ENCODE data around the gene ACAP1. TPM values are rescaled to one million over a fixed set of nuclear protein-coding genes. Genes with fewer than 3 reads are reported as not detected.
A peak's percentile ranks its signal among the peaks of the same experiment; 100 is the strongest.

ACAP1 gene
- total RNA-seq, 1 donor from 2014 or later, result 10.9 TPM

GRCh38 chr17:7380855-7381683 is 44.7 kb downstream of the ACAP1 start, which contains the start of gene TNK1:
Gene TNK1 (plus strand): TSS chr17:7381089. CDS start chr17:7382927, 1,838 bp downstream.
- peaks cover 41% of the 10 kb centered on the region for H3K27me3 Mint-ChIP-seq (ENCODE audit: low read depth)
- peak within 1 kb of the TSS; percentile 82 for H3K27ac Mint-ChIP-seq
- peaks cover 4% of the 10 kb centered on the region for H3K36me3 Mint-ChIP-seq
- no peak for TF ChIP-seq CTCF (IDR thresholded peaks at IDR 0.05; ENCODE audit: unreplicated experiment)
- H3K9me3 Mint-ChIP-seq, result peaks cover 6% of the 10 kb centered on the region
- peak within 1 kb of the TSS; percentile 79 for H3K4me3 Mint-ChIP-seq
- peaks cover 15% of the 10 kb centered on the region for H3K4me1 Mint-ChIP-seq
- DNase-seq (ENCODE audit: low spot score in 2 of 2, unreplicated experiment in 2 of 2), result no peak

- peaks cover 41% of the 10 kb centered on the region for H3K27me3 Mint-ChIP-seq (ENCODE audit: low read depth)
- H3K4me3 Mint-ChIP-seq, result no peak overlapping the region
- H3K9me3 Mint-ChIP-seq, result peaks cover 6% of the 10 kb centered on the region
- DNase-seq (ENCODE audit: low spot score in 2 of 2, unreplicated experiment in 2 of 2), result no peak
- TF ChIP-seq CTCF (IDR thresholded peaks at IDR 0.05; ENCODE audit: unreplicated experiment), result no peak
- H3K36me3 Mint-ChIP-seq, result peaks cover 4% of the 10 kb centered on the region
- H3K27ac Mint-ChIP-seq, result no peak overlapping the region
- H3K4me1 Mint-ChIP-seq, result peaks cover 15% of the 10 kb centered on the region
These were observed 46.6 kb downstream of the ACAP1 start for GRCh38 chr17:7382901-7383300.

DNA sequence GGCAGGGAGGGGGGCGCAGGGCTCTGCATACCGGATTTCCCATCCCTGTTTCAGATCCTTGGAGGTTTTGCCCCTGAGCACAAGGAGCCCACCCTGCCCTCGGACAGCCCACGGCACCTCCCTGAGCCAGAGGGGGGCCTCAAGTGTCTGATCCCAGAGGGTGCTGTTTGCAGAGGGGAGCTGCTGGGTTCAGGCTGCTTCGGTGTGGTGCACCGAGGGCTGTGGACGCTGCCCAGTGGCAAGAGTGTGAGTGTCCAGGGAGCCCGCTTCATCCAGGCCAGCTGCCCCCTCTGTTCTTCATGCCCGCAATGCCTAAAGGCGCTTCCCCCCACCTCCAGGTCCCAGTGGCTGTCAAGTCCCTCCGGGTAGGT is 47.0 kb downstream of the ACAP1 start:
- Mint-ChIP-seq H3K9me3 (peaks cover 6% of the 10 kb centered on the region), H3K27me3 (ENCODE audit: low read depth) (peaks cover 41% of the 10 kb centered on the region), H3K36me3 (peaks cover 4% of the 10 kb centered on the region), H3K4me1 (peaks cover 15% of the 10 kb centered on the region), H3K27ac (no peak overlapping the region), H3K4me3 (no peak overlapping the region)
- DNase-seq (ENCODE audit: low spot score in 2 of 2, unreplicated experiment in 2 of 2), result no peak
- TF ChIP-seq CTCF (IDR thresholded peaks at IDR 0.05; ENCODE audit: unreplicated experiment), result no peak

DNA sequence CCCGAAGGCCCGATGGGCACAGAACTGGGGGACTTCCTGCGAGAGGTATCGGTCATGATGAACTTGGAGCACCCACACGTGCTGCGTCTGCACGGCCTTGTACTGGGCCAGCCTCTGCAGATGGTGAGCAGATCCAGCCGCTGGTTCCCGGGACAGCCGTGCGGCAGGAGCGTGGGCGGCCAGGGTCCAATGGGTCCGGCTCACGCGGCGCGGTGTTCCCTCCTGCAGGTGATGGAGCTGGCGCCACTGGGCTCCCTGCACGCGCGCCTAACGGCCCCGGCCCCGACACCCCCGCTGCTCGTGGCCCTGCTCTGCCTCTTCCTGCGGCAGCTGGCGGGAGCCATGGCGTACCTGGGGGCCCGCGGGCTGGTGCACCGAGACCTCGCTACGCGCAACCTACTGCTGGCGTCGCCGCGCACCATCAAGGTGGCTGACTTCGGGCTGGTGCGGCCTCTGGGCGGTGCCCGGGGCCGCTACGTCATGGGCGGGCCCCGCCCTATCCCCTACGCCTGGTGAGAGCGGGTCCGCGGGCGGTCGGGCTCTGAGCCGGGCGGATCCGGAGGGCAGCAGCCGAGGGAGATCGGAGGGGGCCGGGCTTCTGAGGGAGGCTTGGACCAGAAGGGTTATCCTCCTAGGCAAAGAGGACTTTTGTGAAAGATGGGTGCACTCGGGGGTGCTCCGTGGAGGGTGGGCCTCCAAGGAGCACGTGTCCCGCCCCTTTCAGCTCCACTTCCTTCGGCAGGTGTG is 47.6 kb downstream of the ACAP1 start:
- peaks cover 41% of the 10 kb centered on the region for H3K27me3 Mint-ChIP-seq (ENCODE audit: low read depth)
- peaks cover 6% of the 10 kb centered on the region for H3K9me3 Mint-ChIP-seq
- H3K27ac Mint-ChIP-seq, result no peak overlapping the region
- TF ChIP-seq CTCF (IDR thresholded peaks at IDR 0.05; ENCODE audit: unreplicated experiment), result no peak
- peak overlapping the region; percentile 41 for H3K4me3 Mint-ChIP-seq
- DNase-seq (ENCODE audit: low spot score in 2 of 2, unreplicated experiment in 2 of 2), result peak in 1 of 2 experiments; percentile 73
- H3K36me3 Mint-ChIP-seq, result peaks cover 4% of the 10 kb centered on the region
- H3K4me1 Mint-ChIP-seq, result peaks cover 15% of the 10 kb centered on the region

DNA sequence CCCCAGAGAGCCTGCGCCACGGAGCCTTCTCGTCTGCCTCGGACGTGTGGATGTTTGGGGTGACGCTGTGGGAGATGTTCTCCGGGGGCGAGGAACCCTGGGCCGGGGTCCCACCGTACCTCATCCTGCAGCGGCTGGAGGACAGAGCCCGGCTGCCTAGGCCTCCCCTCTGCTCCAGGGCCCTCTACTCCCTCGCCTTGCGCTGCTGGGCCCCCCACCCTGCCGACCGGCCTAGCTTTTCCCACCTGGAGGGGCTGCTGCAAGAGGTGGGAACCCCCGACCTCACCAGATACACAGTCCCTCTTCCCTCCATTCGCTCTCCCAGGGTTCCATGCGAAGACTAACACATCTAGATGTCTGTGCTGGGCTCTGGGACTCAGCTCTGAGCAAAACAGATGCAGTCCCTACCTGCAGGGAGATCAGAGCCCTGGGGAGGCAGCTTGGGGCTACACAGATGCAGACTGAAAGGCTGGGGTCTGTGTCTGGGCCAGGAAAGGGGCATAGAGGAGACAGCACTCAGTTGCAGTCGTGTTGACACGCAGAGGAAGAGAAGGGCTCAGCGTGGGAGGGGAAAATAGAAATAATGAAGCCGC is 48.3 kb downstream of the ACAP1 start:
- Mint-ChIP-seq H3K9me3 (no peaks in the 10 kb centered on the region), H3K27ac (no peak overlapping the region), H3K4me3 (peak overlapping the region; percentile 41), H3K4me1 (peaks cover 15% of the 10 kb centered on the region), H3K36me3 (peaks cover 2% of the 10 kb centered on the region), H3K27me3 (ENCODE audit: low read depth) (peaks cover 36% of the 10 kb centered on the region)
- DNase-seq (ENCODE audit: low spot score in 2 of 2, unreplicated experiment in 2 of 2), result no peak
- TF ChIP-seq CTCF (IDR thresholded peaks at IDR 0.05; ENCODE audit: unreplicated experiment), result no peak
